COLO668 (cell line): ENCODE data around the gene CCDC187.
"Not testable (repeated sequence)": the region's sequence is repeated elsewhere in the genome, so short reads cannot be mapped to it uniquely, and the experiment has no call there.

Experiments used
- DNase-seq: peaks from one replicate; lab custom pipeline; 2025; ENCODE audit not compliant: unreplicated experiment; lab: John Stamatoyannopoulos, UW

Gene CCDC187

GRCh38 chr9:136303825-136304416 lies at the start of gene CCDC187:
Gene CCDC187 (minus strand): TSS chr9:136304094. CDS start chr9:136303830, 264 bp downstream.
- DNase-seq, result no peak

- no peak for DNase-seq
Observed at GRCh38 chr9:136353088-136353487, 49.2 kb upstream of the CCDC187 start.

- peak; percentile 43 for DNase-seq
Observed at GRCh38 chr9:136352682-136353081, 48.8 kb upstream of the CCDC187 start.

- DNase-seq, result not testable (repeated sequence)
Observed at GRCh38 chr9:136351868-136352267, 48.0 kb upstream of the CCDC187 start.

GRCh38 chr9:136351252-136351800 lies 47.4 kb upstream of the CCDC187 start:
- no peak for DNase-seq

GRCh38 chr9:136349546-136349945 lies 45.7 kb upstream of the CCDC187 start:
- DNase-seq, result no peak

GRCh38 chr9:136348691-136349090 lies 44.8 kb upstream of the CCDC187 start:
- no peak for DNase-seq

GRCh38 chr9:136347472-136348256 lies 43.8 kb upstream of the CCDC187 start:
- no peak for DNase-seq

- DNase-seq, result no peak
Observed at GRCh38 chr9:136346927-136347465, 43.1 kb upstream of the CCDC187 start.

- DNase-seq, result no peak
Observed at GRCh38 chr9:136346157-136346481, 42.2 kb upstream of the CCDC187 start.

GRCh38 chr9:136345281-136346156 lies 41.6 kb upstream of the CCDC187 start:
- DNase-seq, result peak; percentile 20

- no peak for DNase-seq
Observed at GRCh38 chr9:136344544-136345280, 40.8 kb upstream of the CCDC187 start.

- DNase-seq, result no peak
Observed at GRCh38 chr9:136343884-136344269, 40.0 kb upstream of the CCDC187 start.

GRCh38 chr9:136343121-136343883 lies 39.4 kb upstream of the CCDC187 start:
- no peak for DNase-seq

- peak; percentile 46 for DNase-seq
Observed at GRCh38 chr9:136342181-136343120, 38.6 kb upstream of the CCDC187 start.

- no peak for DNase-seq
Observed at GRCh38 chr9:136341769-136342168, 37.9 kb upstream of the CCDC187 start.

GRCh38 chr9:136341042-136341655 lies 37.3 kb upstream of the CCDC187 start:
- DNase-seq, result no peak

GRCh38 chr9:136340356-136341041 lies 36.6 kb upstream of the CCDC187 start:
- no peak for DNase-seq
